ENCODE data around the gene AQP6. TPM values are rescaled to one million over a fixed set of nuclear protein-coding genes. Genes with fewer than 3 reads are reported as not detected.
A peak's percentile ranks its signal among the peaks of the same experiment; 100 is the strongest.

Gene AQP6
- total RNA-seq, 4 donors from 2014 or later = 0.56 TPM; not detected in 3

DNA sequence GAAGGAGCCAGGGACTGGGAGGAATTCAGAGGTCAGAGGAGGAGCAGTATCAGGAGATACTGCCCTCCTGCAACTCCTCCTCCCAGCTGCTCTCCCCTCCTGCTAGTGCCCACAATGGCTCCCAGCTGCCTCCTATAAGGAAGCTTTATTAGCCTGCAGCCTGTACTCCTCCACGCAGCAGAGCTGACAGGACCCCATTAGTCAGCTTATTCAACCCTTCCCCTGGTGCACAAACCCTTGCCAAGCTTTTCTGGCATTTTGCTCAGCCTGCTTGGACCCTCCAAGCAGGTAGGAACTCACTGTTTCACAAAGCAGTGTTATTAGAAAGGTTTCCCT is 29.2 kb upstream of the AQP6 start:
- ATAC-seq (ENCODE audit: low FRiP score) (no peak), DNase-seq (ENCODE audit: low spot score) (no peak)
- TF ChIP-seq, protein P1, sequence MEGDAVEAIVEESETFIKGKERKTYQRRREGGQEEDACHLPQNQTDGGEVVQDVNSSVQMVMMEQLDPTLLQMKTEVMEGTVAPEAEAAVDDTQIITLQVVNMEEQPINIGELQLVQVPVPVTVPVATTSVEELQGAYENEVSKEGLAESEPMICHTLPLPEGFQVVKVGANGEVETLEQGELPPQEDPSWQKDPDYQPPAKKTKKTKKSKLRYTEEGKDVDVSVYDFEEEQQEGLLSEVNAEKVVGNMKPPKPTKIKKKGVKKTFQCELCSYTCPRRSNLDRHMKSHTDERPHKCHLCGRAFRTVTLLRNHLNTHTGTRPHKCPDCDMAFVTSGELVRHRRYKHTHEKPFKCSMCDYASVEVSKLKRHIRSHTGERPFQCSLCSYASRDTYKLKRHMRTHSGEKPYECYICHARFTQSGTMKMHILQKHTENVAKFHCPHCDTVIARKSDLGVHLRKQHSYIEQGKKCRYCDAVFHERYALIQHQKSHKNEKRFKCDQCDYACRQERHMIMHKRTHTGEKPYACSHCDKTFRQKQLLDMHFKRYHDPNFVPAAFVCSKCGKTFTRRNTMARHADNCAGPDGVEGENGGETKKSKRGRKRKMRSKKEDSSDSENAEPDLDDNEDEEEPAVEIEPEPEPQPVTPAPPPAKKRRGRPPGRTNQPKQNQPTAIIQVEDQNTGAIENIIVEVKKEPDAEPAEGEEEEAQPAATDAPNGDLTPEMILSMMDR (IDR thresholded peaks at IDR 0.05) = no peak

GRCh38 chr12:49944046-49944445 is 28.7 kb upstream of the AQP6 start:
- TF ChIP-seq, protein P1 (IDR thresholded peaks at IDR 0.05) = no peak
- DNase-seq (ENCODE audit: low spot score) (no peak), ATAC-seq (ENCODE audit: low FRiP score) (no peak)

DNA sequence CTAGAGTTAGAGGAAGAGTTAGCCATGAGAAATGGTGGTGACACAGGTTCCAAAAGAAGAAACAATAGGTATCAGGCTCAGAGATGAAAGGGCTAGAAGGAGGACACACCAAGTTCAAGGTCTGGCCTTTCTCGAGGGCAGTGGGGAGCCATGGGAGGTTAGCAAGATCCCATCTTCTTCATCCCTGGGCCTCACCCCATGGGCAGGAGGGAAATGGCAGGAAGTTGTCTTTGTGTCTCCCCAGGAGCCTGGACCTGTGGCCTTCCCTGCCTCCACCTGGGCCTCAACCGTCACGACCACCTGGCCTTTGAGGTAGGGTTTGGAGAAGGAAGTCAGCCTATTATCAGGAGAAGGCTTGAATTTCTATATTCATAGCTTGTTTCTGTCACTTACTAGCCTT is 28.0 kb upstream of the AQP6 start:
- ATAC-seq (ENCODE audit: low FRiP score) = no peak
- TF ChIP-seq, protein P1 (IDR thresholded peaks at IDR 0.05) = no peak
- no peak for DNase-seq (ENCODE audit: low spot score)

- DNase-seq (ENCODE audit: low spot score) = peak; percentile 78
- ATAC-seq (ENCODE audit: low FRiP score) = peak; percentile 97
- TF ChIP-seq, protein P1 (IDR thresholded peaks at IDR 0.05) = peak in 2 of 3 donors; percentile 17 to 67
These were observed 27.2 kb upstream of the AQP6 start for GRCh38 chr12:49945394-49946080.

DNA sequence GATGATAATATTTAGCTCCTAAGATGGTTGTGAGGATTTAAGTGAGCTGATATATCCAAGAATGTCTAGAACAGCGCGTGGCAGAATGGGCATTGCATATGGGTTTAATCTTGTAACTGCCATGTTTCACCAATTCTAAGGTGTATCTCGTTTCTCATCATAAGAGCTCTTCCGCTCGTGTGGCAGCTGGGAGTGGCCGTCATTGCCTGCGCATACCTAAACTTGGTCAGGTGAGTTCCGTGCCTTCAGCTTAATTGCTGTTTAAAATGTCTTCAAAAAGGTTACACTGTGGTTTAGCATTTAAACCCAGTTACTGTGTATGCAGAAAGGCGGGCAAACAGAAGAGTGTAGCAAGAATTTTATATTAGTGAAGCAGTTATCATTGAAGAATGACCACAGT is 26.7 kb upstream of the AQP6 start:
- no peak for DNase-seq (ENCODE audit: low spot score)
- ATAC-seq (ENCODE audit: low FRiP score) = no peak
- TF ChIP-seq, protein P1 (IDR thresholded peaks at IDR 0.05) = no peak

GRCh38 chr12:49946497-49946896 is 26.2 kb upstream of the AQP6 start:
- TF ChIP-seq, protein P1 (IDR thresholded peaks at IDR 0.05) = no peak
- no peak for DNase-seq (ENCODE audit: low spot score)
- no peak for ATAC-seq (ENCODE audit: low FRiP score)

DNA sequence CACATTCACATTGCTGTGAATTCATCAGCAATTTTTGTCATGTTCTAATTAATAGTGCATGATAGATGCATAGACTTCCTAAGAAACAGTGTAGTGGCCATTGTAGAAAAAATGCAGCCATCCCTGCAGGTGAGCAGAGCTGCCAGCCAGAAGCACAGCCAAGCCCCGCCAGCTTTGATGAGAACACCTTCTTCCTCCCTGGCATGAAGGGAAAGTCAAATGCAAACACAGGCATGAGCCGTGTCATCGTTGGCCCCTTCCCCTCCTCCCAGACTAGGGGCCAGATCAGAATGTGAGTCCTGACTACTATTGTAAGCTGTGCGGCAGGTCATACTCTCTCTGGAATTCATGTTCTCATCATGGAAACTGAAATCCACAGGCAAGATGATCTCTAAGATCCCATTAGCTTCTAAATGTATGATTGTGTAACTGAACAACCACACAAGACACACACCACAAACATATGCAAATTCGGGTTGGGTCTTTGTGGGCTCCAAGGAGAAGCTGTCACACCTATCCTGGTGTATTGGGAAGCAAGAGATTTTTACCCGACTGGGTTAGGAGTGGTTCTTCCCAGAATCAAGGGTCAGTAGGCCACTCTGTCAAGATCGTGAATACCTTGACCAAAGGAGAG is 25.0 kb upstream of the AQP6 start:
- TF ChIP-seq, protein P1 (IDR thresholded peaks at IDR 0.05) = no peak
- ATAC-seq (ENCODE audit: low FRiP score) (no peak), DNase-seq (ENCODE audit: low spot score) (no peak)
